Endodermal cell (in vitro differentiated cells): ENCODE data around the gene MYCN. TPM values are rescaled to one million over a fixed set of nuclear protein-coding genes. Genes with fewer than 3 reads are reported as not detected.
A peak's percentile ranks its signal among the peaks of the same experiment; 100 is the strongest.

Experiments
- DNase-seq: peaks from one replicate; pipeline ENCODE4 v3.0.0-alpha.2; 2017
- H3K27ac ChIP-seq: 2 replicates; pipeline ENCODE4 v1.5.1; 2013; ENCODE audit warnings: mild to moderate bottlenecking, low read depth, low read length, moderate library complexity
- H3K27me3 ChIP-seq: 2 replicates; pipeline ENCODE4 v1.6.1; 2013; ENCODE audit warnings: mild to moderate bottlenecking, low read length, moderate library complexity; ENCODE audit not compliant: insufficient read depth, control insufficient read depth, poor library complexity, severe bottlenecking
- H3K36me3 ChIP-seq: 2 replicates; pipeline ENCODE4 v1.7.0; 2013; ENCODE audit warnings: mild to moderate bottlenecking, low read length, moderate library complexity; ENCODE audit not compliant: control insufficient read depth, insufficient read depth
- H3K4me1 ChIP-seq: one replicate; pipeline ENCODE4 v1.7.0; 2013; ENCODE audit warnings: low read length; ENCODE audit not compliant: control insufficient read depth, insufficient read depth
- H3K4me3 ChIP-seq: 2 replicates; pipeline ENCODE4 v1.5.1; 2013; ENCODE audit warnings: mild to moderate bottlenecking, low read length, moderate library complexity
- H3K9ac ChIP-seq: 2 replicates; pipeline ENCODE4 v1.6.1; 2013; ENCODE audit warnings: mild to moderate bottlenecking, low read length, moderate library complexity; ENCODE audit not compliant: poor library complexity, severe bottlenecking; ENCODE audit errors: extremely low read depth
- H3K9me3 ChIP-seq: 2 replicates; pipeline ENCODE4 v1.6.1; 2013; ENCODE audit warnings: mild to moderate bottlenecking, low read length, moderate library complexity; ENCODE audit not compliant: control insufficient read depth
- H3K27ac Mint-ChIP-seq: 2 replicates; pipeline ENCODE4 v1.8.0; 2020; ENCODE audit warnings: mixed read lengths
- H3K27me3 Mint-ChIP-seq: 2 replicates; pipeline ENCODE4 v1.8.0; 2021; ENCODE audit warnings: mild to moderate bottlenecking, mixed read lengths; ENCODE audit not compliant: insufficient read depth
- H3K36me3 Mint-ChIP-seq: 2 replicates; pipeline ENCODE4 v1.8.0; 2020; ENCODE audit warnings: low read depth, mixed read lengths
- H3K4me1 Mint-ChIP-seq: 2 replicates; pipeline ENCODE4 v1.8.0; 2020; ENCODE audit warnings: mixed read lengths
- H3K4me3 Mint-ChIP-seq: 2 replicates; pipeline ENCODE4 v1.8.0; 2020; ENCODE audit warnings: mild to moderate bottlenecking, moderate library complexity, mixed read lengths
- H3K9me3 Mint-ChIP-seq: 2 replicates; pipeline ENCODE4 v1.8.0; 2020; ENCODE audit warnings: mild to moderate bottlenecking, mixed read lengths
- WGBS, 2 experiments: methylation state at CpG; one replicate each; pipeline versions ENCODE4 v1.1.5 to v1.1.7; 2013; ENCODE audit warnings: missing lambda C conversion rate in 2 of 2, mixed read lengths in 1 of 2; ENCODE audit not compliant: insufficient coverage in 1 of 2, insufficient read length in 1 of 2; 5-methylcytosine and 5-hydroxymethylcytosine counted together
- total RNA-seq, 2 donors: library from RNA; stranded (reverse); fragmentation: NEBNext Ultra II Directional in 1 of 2; extraction: Animal tissue kit (Norgen Biotek cat#: 25700) in 1 of 2; gene quantifications; 2 replicates in 1 of 2; 3 replicates in 1 of 2; pipeline ENCODE4 v1.2.1, GENCODE V29; 2021
- TF ChIP-seq, protein P1 (sequence below): fragments of 200-600 bp; sonication (generic); conservative IDR thresholded peaks from 2 replicates; pipeline ENCODE4 v1.5.0; 2021; ENCODE audit warnings: antibody characterized with exemption, mild to moderate bottlenecking

MYCN gene
- total RNA-seq, 2 donors from 2014 or later: 36.8 to 52.3 TPM

DNA sequence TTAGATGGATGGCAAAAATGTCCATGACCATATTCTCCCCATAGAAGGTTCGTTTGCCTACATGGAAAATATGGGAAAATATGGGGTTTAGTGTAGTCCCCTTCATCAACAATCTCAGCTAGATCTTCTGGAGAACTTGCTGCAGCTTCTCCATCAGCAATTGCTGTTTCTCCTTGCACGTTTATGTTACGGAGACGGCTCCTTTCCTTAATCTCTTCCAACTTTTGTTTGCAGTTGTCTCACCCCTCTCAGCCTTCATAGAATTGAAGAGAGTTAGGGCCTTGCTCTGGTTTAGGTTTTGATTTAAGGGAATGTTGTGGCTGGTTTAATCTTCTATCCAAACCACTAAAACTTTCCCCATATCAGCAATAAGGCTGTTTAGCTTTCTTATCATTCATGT, 28.9 kb downstream of the MYCN start:
- no peak for DNase-seq
- Histone ChIP-seq H3K4me3 (no peak overlapping the region), H3K4me1 (peaks cover 6% of the 10 kb centered on the region), H3K36me3 (no peaks in the 10 kb centered on the region), H3K27ac (no peak overlapping the region), H3K27me3 (no peaks in the 10 kb centered on the region), H3K9me3 (no peaks in the 10 kb centered on the region), H3K9ac (no peak overlapping the region)
- TF ChIP-seq, protein P1, sequence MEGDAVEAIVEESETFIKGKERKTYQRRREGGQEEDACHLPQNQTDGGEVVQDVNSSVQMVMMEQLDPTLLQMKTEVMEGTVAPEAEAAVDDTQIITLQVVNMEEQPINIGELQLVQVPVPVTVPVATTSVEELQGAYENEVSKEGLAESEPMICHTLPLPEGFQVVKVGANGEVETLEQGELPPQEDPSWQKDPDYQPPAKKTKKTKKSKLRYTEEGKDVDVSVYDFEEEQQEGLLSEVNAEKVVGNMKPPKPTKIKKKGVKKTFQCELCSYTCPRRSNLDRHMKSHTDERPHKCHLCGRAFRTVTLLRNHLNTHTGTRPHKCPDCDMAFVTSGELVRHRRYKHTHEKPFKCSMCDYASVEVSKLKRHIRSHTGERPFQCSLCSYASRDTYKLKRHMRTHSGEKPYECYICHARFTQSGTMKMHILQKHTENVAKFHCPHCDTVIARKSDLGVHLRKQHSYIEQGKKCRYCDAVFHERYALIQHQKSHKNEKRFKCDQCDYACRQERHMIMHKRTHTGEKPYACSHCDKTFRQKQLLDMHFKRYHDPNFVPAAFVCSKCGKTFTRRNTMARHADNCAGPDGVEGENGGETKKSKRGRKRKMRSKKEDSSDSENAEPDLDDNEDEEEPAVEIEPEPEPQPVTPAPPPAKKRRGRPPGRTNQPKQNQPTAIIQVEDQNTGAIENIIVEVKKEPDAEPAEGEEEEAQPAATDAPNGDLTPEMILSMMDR: no peak
- H3K4me3 Mint-ChIP-seq: no peak overlapping the region
- peaks cover 23% of the 10 kb centered on the region for H3K4me1 Mint-ChIP-seq
- no peaks in the 10 kb centered on the region for H3K9me3 Mint-ChIP-seq
- no peaks in the 10 kb centered on the region for H3K27me3 Mint-ChIP-seq
- H3K27ac Mint-ChIP-seq: no peak overlapping the region
- H3K36me3 Mint-ChIP-seq: no peaks in the 10 kb centered on the region
- 95 to 100% methylated on average over 4 of the region's 4 CpGs for WGBS, 2 experiments

GRCh38 chr2:15970701-15971100, 30.4 kb downstream of the MYCN start:
- peaks cover 6% of the 10 kb centered on the region for H3K4me1 ChIP-seq
- WGBS, 2 experiments: 94 to 100% methylated on average over 4 to 5 of the region's 5 CpGs
- TF ChIP-seq, protein P1: no peak
- Mint-ChIP-seq H3K4me1 (peaks cover 21% of the 10 kb centered on the region), H3K9me3 (no peaks in the 10 kb centered on the region), H3K27ac (no peak overlapping the region), H3K4me3 (no peak overlapping the region), H3K27me3 (no peaks in the 10 kb centered on the region), H3K36me3 (no peaks in the 10 kb centered on the region)
- no peaks in the 10 kb centered on the region for H3K9me3 ChIP-seq
- H3K36me3 ChIP-seq: no peaks in the 10 kb centered on the region
- no peak for DNase-seq
- H3K27me3 ChIP-seq: no peaks in the 10 kb centered on the region
- no peak overlapping the region for H3K9ac ChIP-seq
- H3K4me3 ChIP-seq: no peak overlapping the region
- no peak overlapping the region for H3K27ac ChIP-seq

GRCh38 chr2:15971351-15971750, 31.0 kb downstream of the MYCN start:
- H3K27ac ChIP-seq: no peak overlapping the region
- no peak overlapping the region for H3K27ac Mint-ChIP-seq
- H3K9ac ChIP-seq: no peak overlapping the region
- no peak overlapping the region for H3K4me3 Mint-ChIP-seq
- no peaks in the 10 kb centered on the region for H3K36me3 Mint-ChIP-seq
- peaks cover 9% of the 10 kb centered on the region for H3K4me1 ChIP-seq
- no peaks in the 10 kb centered on the region for H3K27me3 ChIP-seq
- DNase-seq: peak; percentile 40
- H3K4me3 ChIP-seq: no peak overlapping the region
- 87 to 90% methylated on average over 4 to 7 of the region's 7 CpGs for WGBS, 2 experiments
- H3K9me3 ChIP-seq: no peaks in the 10 kb centered on the region
- no peaks in the 10 kb centered on the region for H3K27me3 Mint-ChIP-seq
- TF ChIP-seq, protein P1: no peak
- peaks cover 27% of the 10 kb centered on the region for H3K4me1 Mint-ChIP-seq
- no peaks in the 10 kb centered on the region for H3K36me3 ChIP-seq
- H3K9me3 Mint-ChIP-seq: no peaks in the 10 kb centered on the region
